Ascending aorta (tissue), 2 donors: ENCODE data around the gene OCA2. TPM values are rescaled to one million over a fixed set of nuclear protein-coding genes. Genes with fewer than 3 reads are reported as not detected.

ENCODE experiments used
- DNase-seq, 2 donors: peaks; one replicate each; pipeline ENCODE4 v3.0.0-alpha.2; 2019; ENCODE audit warnings: low spot score in 2 of 2
- H3K27ac ChIP-seq, 2 donors: fragments of 200-600 bp; sonication (generic); one replicate each; pipeline ENCODE4 v1.5.1; 2016 to 2017; ENCODE audit warnings: mild to moderate bottlenecking in 1 of 2
- H3K27me3 ChIP-seq: fragments of 200-600 bp; sonication (generic); one replicate; pipeline ENCODE4 v1.5.1; 2017
- H3K36me3 ChIP-seq, 2 donors: fragments of 200-600 bp; sonication (generic); one replicate each; pipeline ENCODE4 v1.5.1; 2016
- H3K4me1 ChIP-seq, 2 donors: fragments of 200-600 bp; sonication (generic); one replicate each; pipeline ENCODE4 v1.5.1; 2016 to 2017; ENCODE audit warnings: mild to moderate bottlenecking in 1 of 2
- H3K4me3 ChIP-seq, 2 donors: fragments of 200-600 bp; sonication (generic); one replicate each; pipeline ENCODE4 v1.5.1; 2016 to 2017; ENCODE audit warnings: mild to moderate bottlenecking in 1 of 2
- H3K9me3 ChIP-seq, 2 donors: fragments of 200-600 bp; sonication (generic); one replicate each; pipeline ENCODE4 v1.5.1; 2016
- intact Hi-C: fragments of 100-400 bp; cut with DNase I; formaldehyde crosslinking; loops from one replicate; pipeline ENCODE4 v1.15.1; 2023
- total RNA-seq: library from RNA; depleted of rRNA; stranded (reverse); fragments of >200 nt; gene quantifications from one replicate; pipeline ENCODE4 v1.1.0, GENCODE V29; 2016
- TF ChIP-seq, protein P1 (sequence below), 3 experiments: fragments of 200-600 bp in 2 of 3; fragments of 450-650 bp in 1 of 3; sonication (generic) in 2 of 3; IDR thresholded peaks; one replicate each; pipeline ENCODE4 v1.5.1; 2016 to 2019; ENCODE audit warnings: antibody characterized with exemption in 3 of 3, mild to moderate bottlenecking in 1 of 3, moderate library complexity in 1 of 3

The OCA2 gene
- total RNA-seq, 1 donor from 2014 or later, result 1.2 TPM

DNA sequence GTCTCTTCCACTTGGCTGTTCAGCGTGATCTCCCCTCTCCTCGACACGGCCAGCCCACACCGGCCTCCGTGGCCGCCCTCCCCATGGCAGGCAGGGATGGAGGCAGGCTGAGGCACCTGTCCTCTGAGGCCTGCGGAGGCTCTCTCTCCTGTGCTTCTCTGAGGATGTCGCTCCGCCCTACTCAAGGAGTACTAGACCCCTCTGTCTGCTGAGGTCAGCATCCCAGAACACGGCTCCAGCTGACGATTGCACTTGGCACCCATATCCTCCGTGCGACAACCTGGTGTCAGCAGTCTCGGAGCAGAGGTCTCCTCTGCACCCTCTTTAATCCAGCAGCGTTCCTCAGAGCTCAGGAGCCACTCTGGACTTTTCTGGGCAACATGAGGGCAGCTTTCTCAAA, 322.6 kb downstream of the OCA2 start:
- TF ChIP-seq, protein P1, sequence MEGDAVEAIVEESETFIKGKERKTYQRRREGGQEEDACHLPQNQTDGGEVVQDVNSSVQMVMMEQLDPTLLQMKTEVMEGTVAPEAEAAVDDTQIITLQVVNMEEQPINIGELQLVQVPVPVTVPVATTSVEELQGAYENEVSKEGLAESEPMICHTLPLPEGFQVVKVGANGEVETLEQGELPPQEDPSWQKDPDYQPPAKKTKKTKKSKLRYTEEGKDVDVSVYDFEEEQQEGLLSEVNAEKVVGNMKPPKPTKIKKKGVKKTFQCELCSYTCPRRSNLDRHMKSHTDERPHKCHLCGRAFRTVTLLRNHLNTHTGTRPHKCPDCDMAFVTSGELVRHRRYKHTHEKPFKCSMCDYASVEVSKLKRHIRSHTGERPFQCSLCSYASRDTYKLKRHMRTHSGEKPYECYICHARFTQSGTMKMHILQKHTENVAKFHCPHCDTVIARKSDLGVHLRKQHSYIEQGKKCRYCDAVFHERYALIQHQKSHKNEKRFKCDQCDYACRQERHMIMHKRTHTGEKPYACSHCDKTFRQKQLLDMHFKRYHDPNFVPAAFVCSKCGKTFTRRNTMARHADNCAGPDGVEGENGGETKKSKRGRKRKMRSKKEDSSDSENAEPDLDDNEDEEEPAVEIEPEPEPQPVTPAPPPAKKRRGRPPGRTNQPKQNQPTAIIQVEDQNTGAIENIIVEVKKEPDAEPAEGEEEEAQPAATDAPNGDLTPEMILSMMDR (IDR thresholded peaks at IDR 0.05), result no peak
- no peaks in the 10 kb centered on the region for H3K4me1 ChIP-seq
- H3K4me3 ChIP-seq, result no peak overlapping the region
- DNase-seq, result no peak
- no peaks in the 10 kb centered on the region for H3K27me3 ChIP-seq
- no peak overlapping the region for H3K27ac ChIP-seq
- no peaks in the 10 kb centered on the region for H3K9me3 ChIP-seq
- no peaks in the 10 kb centered on the region for H3K36me3 ChIP-seq
- intact Hi-C loops, result no loop called here

DNA sequence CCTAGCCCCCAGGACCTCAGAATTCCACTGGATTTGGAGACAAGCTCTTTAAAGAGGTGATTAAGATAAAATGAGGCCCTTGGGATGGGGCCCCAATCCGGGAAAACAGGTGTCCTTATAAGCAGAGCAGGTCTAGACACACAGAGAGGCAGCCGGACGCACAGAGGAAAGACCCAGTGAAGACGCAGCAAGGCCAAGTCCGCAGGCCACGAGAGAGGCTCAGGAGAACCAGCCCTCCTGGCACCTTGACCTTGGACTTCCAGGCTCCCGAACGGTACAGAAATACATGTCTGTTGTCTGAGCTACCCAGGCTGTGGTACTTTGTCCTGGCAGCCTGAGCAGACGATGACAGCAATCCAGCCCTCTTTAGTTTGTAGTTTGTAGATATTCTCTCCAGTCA, 324.5 kb downstream of the OCA2 start:
- Histone ChIP-seq H3K9me3 (no peaks in the 10 kb centered on the region), H3K27me3 (no peaks in the 10 kb centered on the region), H3K4me1 (no peaks in the 10 kb centered on the region), H3K4me3 (no peak overlapping the region), H3K27ac (no peak overlapping the region), H3K36me3 (no peaks in the 10 kb centered on the region)
- DNase-seq, result no peak
- intact Hi-C loops, result no loop called here
- TF ChIP-seq, protein P1 (IDR thresholded peaks at IDR 0.05), result no peak

DNA sequence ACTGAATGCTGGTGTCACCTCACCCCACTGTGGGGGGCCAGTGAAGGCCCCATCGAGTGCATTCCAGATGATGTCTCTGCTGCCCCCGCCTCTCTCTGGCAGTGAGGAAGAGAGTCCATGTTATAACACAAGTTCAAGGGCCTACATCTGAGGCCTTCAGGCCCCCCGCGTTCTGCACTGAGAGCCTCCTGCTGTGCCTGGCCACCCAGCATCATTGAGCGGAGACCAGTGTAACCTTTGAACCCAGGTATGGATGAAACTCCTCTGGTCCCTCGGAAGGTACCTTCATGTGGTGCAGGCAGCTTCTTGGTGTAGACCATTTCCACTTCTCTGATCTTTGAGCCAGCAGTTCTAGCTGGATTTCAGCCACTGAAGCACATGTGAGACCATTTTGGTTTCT, 324.9 kb downstream of the OCA2 start:
- intact Hi-C loops, result no loop called here
- TF ChIP-seq, protein P1 (IDR thresholded peaks at IDR 0.05), result no peak
- Histone ChIP-seq H3K27me3 (no peaks in the 10 kb centered on the region), H3K36me3 (no peaks in the 10 kb centered on the region), H3K9me3 (no peaks in the 10 kb centered on the region), H3K27ac (no peak overlapping the region), H3K4me3 (no peak overlapping the region), H3K4me1 (no peaks in the 10 kb centered on the region)
- no peak for DNase-seq

DNA sequence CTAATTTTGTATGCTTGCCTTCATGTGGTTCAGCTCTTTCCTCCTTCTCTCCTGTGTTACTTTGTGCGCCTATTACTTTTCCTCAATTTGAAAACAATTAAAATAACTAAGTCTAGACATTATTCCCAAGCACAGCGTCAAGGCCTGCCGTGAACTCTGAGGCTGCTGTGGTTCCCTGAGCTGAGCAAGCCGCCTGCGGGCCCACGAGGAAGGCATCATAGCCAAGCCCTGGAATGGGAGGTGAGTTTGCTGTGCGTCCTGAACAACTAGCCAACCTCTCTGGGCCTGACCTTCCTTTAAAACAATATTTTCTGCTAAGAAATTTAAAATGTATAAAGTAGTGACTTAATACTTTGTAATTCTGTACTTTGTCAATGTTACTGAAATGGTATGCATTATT, 327.2 kb downstream of the OCA2 start:
- no peaks in the 10 kb centered on the region for H3K4me1 ChIP-seq
- H3K4me3 ChIP-seq, result no peak overlapping the region
- H3K27me3 ChIP-seq, result no peaks in the 10 kb centered on the region
- DNase-seq, result no peak
- H3K36me3 ChIP-seq, result no peaks in the 10 kb centered on the region
- H3K9me3 ChIP-seq, result no peaks in the 10 kb centered on the region
- TF ChIP-seq, protein P1 (IDR thresholded peaks at IDR 0.05), result no peak
- no peak overlapping the region for H3K27ac ChIP-seq
- intact Hi-C loops, result no loop called here

DNA sequence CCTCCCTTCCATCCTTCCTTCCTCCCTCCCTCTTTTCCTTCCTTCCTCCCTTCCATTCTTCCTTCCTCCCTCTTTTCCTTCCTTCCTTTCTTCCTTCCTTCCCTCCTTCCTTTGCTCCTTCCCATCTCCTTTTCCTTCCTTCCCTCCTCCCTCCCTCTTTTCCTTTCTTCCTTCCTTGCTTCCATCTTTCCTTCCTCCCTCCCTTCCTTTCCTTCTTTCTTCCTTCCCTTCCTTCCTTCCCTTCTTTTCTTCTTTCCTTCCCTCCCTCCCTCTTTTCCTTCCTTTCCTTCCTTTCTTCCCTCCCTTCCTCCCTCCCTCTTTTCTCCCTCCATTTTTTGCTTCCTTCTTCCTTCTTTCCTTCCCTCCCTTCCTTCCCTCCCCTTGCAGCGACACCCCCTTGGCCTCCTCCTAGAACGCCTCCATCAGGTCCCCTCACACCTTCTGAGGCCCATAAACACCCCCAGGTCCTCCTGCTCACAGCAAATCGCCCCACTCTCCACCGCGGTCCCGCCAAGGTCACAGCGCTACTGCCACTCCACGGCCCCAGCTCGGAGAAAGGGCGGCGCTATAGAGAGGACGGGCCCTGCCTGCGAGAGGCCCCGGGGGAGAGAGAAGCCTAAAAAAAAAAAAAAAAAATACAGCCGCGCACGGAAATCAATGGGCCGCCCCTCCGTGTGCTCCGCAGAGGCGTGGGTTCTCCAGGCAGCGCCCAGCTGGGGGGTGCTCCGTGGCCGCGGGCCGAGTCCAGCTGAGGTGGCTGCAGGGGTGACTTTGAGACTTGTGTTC, 328.2 kb downstream of the OCA2 start:
- no peak for DNase-seq
- TF ChIP-seq, protein P1 (IDR thresholded peaks at IDR 0.05), result no peak
- no peaks in the 10 kb centered on the region for H3K27me3 ChIP-seq
- H3K9me3 ChIP-seq, result no peaks in the 10 kb centered on the region
- H3K36me3 ChIP-seq, result no peaks in the 10 kb centered on the region
- intact Hi-C loops, result no loop called here
- no peak overlapping the region for H3K27ac ChIP-seq
- no peak overlapping the region for H3K4me3 ChIP-seq
- no peaks in the 10 kb centered on the region for H3K4me1 ChIP-seq
